ENCODE results near the gene PDE8A.

DNA sequence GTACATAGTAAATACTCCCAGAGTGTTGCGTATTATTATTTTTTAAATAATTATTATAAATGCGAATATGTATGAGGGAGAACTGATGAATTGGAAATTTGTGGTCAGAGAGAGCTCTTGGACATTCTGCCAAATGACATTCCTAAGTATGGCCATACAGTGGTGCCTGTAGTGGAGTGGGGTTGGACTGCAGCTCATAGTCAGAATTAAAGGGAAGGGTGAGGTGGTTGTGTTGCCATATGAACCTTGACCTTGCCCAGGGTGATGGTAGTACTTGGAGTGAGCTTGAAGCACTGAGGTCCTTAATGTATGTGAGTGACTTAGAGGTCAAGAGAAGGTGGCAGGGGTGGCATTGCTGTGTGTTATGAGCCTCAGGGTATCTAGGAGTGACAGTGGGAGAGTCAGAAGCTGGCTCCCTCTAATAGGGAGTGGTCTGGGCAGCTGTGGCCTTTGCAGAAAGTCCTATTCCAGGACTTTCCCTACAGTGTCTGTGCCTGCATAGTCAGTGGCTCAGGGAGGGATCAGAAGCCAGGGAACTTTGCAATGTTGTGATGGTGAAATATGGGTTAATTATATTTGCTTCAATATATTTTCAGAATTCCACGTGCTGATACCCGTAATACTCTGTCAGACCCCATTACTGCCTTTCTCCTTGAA is 26.2 kb downstream of the PDE8A start:
- TF ChIP-seq EZH2 (IDR thresholded peaks at IDR 0.05): no peak
- TF ChIP-seq CTCF (IDR thresholded peaks at IDR 0.05): no peak

All from neural progenitor cell (in vitro differentiated cells).